Measurements from ENCODE around the gene PM20D1.
A peak's percentile ranks its signal among the peaks of the same experiment; 100 is the strongest.
"Not testable (repeated sequence)": the region's sequence is repeated elsewhere in the genome, so short reads cannot be mapped to it uniquely, and the experiment has no call there.

PM20D1 gene

GRCh38 chr1:205842229-205842628 lies 7.7 kb downstream of the PM20D1 start:
- no peak for DNase-seq (ENCODE audit: low read depth, low spot score)

DNA sequence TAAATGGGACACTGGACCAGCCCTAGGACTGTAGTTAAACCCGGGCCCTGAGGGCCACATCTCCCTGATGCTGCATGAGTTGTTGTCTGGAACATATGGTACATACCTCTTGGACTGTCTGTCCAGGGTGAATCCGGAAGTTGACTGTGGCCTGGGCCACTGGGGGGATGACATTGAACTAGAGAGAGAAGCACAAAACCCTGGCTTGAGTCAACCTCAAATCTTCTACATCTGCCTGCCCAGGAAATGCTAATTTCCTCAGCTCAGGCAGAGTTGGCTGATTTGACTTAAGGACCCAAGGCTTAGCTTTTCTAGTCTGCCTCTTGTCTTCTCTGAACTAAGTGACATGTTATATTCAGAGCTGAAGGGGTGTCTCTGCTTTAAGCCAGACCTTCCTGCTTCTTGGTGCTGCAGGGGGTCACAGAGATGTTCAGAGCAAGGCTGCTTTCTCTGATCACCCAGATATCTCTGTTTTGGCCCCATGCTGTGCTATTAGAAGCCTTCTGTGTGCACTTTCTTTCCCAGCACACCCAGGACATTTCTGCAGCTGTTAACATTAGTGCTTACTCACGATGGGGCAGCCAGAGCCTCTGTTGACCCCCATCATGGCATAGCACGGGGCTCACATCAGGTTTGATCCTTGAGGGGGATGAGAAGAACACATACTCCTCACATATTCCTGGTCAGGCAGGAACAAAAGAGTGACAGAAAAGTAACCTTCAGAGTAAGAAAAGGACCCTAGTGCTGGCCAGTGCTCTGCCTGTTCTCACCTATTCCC lies 9.6 kb downstream of the PM20D1 start:
- no peak for DNase-seq (ENCODE audit: low read depth, low spot score)

DNA sequence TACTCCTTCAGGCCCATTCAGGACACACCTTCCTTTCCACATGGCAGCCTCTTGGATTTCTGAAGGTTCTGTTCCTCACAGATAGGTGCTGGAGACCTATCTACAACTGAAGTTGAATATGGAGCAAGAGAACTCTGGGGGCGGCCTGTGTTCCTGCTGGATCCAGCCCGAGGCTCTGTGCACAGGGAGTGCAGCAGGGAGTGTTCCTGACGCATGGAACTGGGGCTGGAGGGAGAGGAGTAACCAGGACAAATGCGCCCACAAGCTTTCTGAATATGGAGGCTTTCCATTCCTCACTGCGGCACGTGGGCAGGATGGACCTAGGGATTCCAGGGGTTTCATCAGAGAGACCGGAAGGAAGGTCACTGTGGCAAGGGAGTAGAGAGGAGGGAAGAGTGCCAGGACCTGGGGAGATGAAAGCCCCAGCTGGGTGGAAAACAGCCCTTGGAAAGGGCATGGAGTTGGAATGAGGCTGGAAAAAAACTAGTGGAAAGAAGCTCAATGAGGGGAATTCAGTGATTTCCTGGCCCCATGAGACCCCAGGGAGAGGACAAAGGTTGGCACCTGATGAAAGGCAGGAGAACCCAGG lies 12.5 kb downstream of the PM20D1 start:
- DNase-seq (ENCODE audit: low read depth, low spot score) = no peak

DNA sequence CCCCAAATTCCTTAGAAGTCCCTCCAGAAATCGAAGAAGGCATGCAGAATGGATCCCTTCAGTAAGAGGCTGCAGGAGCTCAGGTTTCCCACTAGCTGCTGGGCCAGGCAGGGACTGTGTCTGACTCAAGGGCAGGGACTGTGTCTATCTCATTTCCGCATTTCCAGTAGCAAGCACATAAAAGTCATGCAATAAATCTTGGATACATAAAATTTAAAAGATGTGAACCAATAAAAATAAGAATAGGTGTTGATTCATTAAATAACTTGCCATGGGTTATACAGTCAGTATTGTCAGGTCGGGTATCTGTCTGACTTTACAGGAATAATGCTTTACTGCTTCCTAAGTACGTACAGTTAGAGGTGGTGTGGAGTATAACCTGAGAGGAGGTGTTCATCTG lies 15.2 kb downstream of the PM20D1 start:
- no peak for DNase-seq (ENCODE audit: low read depth, low spot score)

DNA sequence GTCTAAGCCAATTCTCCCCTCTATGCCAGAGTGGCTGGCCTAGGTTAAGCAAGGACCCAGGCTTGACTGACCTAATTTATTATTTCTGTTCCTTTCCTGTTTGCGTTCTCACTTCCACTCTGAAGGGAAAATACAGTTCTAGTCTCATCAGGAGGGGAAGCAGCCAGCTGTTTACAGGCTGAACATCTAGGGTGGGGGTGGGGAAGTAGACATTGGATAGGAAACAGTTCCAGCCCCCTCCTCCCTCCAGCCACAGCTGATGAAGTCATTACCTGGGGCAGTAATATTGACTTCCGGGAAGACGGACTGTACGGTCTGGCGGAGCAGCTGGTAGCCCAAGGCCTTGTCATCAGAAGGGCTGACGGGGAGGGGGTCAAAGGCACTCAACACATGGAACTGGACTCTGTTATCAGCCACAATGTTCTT lies 17.6 kb downstream of the PM20D1 start:
- no peak for DNase-seq (ENCODE audit: low read depth, low spot score)

DNA sequence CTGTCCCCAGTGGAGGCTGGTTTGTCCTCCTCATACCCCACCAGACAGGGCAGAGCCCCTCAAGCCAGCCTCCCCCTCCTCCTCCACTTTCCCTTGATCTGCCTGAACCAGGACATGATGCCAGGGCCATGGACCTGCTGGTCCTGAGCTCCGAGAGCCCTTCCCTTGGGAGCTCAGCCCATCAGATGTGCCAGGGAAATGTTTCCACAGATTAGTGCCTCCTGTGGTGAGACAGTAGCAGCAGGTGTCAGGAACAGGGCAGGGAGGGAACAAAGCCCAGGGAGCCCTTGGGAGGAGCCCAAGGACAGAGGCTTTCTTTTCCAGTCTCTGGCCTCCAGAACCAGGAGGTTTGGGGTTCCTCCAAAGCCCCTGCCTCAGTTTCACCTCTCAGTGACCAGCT lies 22.3 kb downstream of the PM20D1 start:
- no peak for DNase-seq (ENCODE audit: low read depth, low spot score)

- no peak for DNase-seq (ENCODE audit: low read depth, low spot score)
Measured at GRCh38 chr1:205826995-205827394, 22.9 kb downstream of the PM20D1 start.

DNA sequence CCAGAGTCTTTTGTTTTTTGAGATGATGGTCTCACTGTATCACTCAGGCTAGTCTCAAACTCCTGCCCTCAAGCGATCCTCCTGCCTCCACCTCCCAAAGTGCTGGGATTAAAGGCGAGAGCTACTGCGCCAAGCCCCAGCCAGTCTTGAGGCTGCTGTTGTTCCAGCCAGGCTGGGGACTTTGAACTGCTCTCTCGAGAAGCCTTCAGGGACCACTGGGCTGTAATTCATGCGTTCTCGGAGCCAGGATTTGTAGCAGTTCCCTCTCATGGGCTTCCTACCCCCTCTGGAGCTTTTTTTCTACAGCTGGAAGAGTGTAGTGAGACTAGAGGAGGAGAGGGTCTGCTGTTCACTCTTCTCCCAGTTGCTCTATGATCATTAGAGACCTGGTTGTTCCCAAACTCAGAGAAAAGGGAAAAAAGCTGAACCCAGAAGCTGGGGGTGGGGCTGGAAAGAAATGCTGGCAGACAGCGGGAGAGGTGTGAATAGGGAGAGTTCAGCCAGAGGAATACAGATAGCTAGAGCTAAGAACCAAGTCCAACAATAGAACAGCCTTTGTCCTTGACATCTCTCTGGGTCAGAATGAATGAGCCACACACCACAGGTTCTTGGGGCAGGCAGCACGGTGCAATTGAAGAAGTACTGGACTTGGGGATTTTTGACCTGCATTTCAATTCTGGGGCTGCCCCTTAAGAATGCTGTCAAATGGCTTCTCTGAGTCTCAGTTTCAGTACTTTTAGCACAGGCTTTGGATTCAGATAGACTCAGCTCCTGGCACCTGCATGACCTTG lies 23.7 kb downstream of the PM20D1 start:
- DNase-seq (ENCODE audit: low read depth, low spot score) = no peak

GRCh38 chr1:205824180-205824579 lies 25.8 kb downstream of the PM20D1 start:
- no peak for DNase-seq (ENCODE audit: low read depth, low spot score)

DNA sequence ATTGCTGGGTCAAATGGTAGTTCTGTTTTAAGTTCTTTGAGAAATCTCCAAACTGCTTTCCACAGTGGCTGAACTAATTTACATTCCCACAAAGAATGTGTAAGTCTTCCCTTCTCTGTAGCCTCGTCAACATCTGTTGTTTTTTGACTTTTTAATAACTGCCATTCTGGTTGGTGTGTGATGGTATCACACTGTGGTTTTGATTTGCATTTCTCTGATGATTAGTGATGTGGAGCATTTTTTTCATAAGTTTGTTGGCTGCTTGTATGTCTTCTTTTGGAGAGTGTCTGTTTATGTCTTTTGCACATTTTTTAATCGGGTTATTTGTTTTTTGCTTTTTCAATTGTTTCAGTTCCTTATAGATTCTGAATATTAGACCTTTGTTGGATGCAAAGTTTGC lies 26.7 kb downstream of the PM20D1 start:
- not testable (repeated sequence) for DNase-seq (ENCODE audit: low read depth, low spot score)

- no peak for DNase-seq (ENCODE audit: low read depth, low spot score)
Measured at GRCh38 chr1:205822397-205822796, 27.5 kb downstream of the PM20D1 start.

DNA sequence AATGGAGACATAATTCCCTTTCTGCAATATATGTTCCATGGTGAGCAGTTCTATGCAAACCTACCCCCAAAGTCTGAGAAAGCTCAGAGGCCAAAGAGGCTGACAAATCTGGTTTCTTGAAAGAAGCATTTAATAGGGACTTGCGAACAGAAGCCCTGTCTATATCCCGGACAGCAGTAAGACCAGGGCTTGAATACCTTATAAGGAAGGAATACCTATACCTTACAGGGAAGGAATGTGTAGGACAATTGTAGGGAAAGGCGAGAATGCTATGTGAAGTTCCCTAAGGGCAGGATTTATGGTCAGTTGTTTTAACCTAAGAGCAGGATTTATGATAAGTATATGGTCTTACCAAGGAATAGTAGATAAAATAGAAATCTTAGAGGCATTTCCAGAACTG lies 31.9 kb downstream of the PM20D1 start:
- DNase-seq (ENCODE audit: low read depth, low spot score) = no peak

GRCh38 chr1:205817364-205817763 lies 32.6 kb downstream of the PM20D1 start:
- no peak for DNase-seq (ENCODE audit: low read depth, low spot score)

DNA sequence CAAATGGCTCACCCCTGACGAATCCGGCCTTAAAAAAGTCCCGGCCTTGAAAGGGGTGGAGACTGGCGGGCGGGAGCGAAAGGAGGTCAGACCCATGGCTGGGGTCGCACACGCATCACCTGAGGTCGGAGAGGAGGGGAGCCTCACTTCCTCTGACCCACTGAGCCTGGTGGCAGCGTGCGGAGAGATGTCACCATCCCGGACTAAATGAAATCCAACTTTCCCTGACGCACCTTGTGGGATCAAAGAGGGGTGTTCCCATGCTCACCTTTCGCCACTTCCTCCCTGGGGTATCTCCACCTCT lies 36.2 kb downstream of the PM20D1 start:
- DNase-seq (ENCODE audit: low read depth, low spot score) = no peak

GRCh38 chr1:205812878-205813754 lies 36.8 kb downstream of the PM20D1 start, which contains the start of gene SLC41A1:
SLC41A1 (minus strand) TSS chr1:205813198; CDS start chr1:205810441, 2,757 bp downstream.
- peak; percentile 96 for DNase-seq (ENCODE audit: low read depth, low spot score)

GRCh38 chr1:205812271-205812877 lies 37.6 kb downstream of the PM20D1 start:
- DNase-seq (ENCODE audit: low read depth, low spot score) = peak; percentile 63

DNA sequence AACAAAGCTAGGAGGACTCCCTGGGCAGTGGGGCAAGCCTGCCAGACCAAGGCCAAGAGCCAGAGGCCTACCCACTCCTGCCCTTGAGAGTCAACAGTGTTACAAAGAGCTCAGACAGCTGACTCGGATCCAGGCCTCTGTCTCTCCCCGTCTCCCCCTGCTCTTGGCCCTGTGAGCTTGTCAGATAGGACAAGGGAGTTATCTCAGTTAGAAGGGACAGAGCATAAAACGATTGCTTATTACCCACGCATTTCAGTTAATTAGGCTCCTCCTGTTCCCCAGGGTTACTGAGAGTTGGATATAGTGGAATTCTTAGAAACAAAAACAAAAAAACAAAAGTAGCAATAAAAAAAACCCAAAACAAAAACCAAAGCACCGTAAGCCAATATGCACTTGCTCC lies 38.3 kb downstream of the PM20D1 start:
- no peak for DNase-seq (ENCODE audit: low read depth, low spot score)

GRCh38 chr1:205810448-205811157 lies 39.3 kb downstream of the PM20D1 start:
- DNase-seq (ENCODE audit: low read depth, low spot score) = no peak

DNA sequence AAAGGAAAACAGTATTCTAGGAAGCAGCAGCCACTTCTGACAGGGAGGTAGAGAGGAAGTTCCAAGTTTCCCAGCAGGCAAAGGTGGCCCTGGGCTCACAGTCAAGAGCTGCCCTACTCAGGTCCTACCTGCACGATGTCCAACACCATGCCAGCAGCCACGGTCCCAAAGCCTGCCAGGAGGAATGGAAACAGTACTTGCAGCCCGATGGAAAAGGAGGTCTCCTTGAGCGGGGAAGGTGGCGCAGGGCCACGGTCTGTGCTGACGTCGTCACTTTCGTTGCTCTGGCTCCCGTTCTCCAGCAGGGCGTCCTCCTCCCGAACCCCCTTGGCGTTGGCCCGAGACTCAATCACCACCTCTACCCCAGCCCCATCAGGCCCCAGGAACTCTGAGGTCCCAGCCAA lies 40.0 kb downstream of the PM20D1 start:
- no peak for DNase-seq (ENCODE audit: low read depth, low spot score)

DNA sequence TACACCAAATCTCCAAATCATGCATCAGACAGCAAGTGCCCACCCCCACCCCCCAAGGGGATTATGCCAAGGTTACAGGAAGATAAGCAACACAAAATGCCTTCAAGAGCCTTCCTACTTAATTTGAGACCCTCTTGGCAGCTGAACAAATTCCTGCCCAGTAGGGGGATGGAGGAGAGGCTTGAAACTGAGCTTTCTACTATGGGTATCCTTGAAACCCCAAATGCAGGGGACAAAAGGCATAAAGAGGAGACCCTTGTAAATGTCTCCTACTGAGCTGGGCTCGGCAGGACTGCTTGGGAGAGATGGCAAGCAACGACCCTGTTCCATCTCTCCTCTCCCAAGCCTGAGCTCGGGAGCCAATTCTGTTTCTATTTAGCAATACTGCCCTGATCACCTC lies 40.5 kb downstream of the PM20D1 start:
- DNase-seq (ENCODE audit: low read depth, low spot score) = no peak
